Measurements from ENCODE around the gene GNAO1. TPM values are rescaled to one million over a fixed set of nuclear protein-coding genes. Genes with fewer than 3 reads are reported as not detected.

GNAO1 gene
- total RNA-seq, 1 experiment from 2014 or later, result 0.10 TPM

DNA sequence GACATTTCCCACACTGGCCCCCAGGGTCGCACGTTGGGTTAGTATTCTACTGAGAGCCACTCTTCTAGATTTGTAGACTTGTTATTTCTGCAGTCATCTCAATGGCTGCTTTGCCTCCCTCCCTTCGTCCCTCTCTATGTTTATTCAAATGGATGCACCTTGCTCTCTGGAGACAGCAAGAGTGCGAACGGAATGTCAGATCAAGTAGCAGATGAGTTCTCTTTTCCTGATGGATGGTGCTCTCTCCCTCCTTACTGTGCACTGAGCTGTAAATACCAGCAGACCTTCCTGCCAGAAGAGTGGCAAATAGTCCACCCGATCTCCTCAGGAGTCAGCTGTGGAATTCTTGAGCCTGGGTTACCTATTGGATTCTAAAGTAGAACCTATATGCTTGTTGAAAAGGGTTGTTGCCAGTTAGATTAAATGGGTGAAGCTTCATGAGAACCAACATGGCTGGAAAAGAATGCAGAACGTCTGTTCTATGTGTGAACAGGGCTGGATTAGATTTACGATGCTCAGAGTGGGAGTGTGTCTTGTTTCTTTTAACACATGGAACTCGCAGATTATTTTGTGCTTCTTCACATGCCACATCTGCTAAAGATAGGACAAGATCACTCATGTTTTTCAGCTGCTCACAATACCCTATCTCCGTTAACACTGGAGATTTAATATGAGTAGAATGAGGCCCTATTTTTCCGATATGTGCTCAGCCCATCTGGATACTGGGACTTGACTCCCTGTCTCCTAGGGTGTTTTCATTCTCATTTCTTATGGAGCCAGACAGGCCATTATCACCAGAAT, 6.1 kb downstream of the GNAO1 start:
- DNase-seq (ENCODE audit: extremely low read depth, low read depth), result no peak

DNA sequence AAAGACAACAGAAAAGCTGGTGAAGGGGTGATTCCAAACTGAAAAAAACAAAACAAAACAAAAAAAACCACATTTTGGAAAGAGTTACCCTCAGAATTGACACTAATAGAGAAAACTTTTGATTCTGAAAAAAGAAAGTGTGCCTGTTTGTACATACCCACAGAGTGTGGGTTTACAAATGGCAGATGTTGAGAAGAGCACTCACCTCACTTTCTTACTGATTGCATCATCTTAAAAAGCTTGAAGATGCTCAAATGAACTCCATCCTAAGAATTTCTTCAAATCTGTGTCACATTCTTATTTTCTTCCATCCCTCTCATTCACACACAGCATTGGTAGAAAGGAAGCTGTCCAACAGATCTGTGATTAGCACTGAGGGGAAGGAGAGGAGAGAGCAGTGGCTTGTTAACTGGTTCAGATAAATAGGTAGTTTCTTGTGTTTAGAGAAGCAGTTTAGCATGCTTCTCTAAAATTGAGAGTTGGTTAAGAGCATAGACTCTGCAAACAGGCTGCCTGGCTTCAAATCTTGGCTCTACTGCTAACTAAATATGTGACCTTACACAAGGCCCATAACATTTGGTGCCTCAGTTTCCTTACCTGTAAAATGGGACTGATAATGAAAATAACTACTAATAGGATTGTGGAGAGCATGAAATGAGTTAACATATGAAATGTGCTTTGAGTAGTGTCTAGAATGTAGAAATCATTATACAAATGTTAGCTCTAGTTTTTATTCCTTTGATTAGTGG, 6.9 kb downstream of the GNAO1 start:
- DNase-seq (ENCODE audit: extremely low read depth, low read depth), result no peak

DNA sequence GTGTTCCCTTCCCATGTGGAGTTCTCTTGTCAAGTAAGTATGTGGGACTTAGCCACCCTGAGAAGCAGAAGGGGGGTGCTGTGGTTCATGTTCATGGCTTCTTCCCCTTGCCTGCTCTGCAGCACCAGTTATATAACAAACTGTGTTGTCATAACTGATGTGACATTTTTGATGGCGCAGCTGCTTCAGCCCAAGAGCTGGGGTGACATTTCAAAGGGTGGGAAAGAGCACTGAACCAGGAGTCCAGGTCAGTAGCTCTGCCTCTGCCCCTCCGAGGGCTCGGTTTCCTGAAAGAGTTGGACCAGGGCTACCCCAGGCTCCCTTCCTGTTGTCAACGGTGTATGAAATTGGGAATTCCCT, 7.4 kb downstream of the GNAO1 start:
- no peak for DNase-seq (ENCODE audit: extremely low read depth, low read depth)

DNA sequence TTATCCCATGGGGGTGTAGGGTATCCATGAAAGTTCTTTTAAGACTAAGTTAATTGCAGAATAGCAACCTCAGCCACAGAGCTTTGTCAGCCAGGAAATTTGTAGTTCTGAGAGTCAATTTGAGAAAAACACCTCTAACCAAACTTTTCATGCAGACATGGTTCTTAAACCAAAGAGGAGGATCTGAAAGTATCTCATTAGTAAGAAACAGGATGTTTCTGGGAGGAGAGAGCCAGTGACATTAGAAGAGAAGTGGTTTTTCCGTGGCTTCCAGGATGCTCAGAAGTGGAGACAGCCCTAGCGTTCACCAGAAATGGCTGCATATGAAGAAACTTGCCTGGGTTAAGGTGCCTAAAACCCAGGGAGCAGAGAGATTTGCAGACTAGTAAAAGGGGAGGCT, 7.9 kb downstream of the GNAO1 start:
- no peak for DNase-seq (ENCODE audit: extremely low read depth, low read depth)

DNA sequence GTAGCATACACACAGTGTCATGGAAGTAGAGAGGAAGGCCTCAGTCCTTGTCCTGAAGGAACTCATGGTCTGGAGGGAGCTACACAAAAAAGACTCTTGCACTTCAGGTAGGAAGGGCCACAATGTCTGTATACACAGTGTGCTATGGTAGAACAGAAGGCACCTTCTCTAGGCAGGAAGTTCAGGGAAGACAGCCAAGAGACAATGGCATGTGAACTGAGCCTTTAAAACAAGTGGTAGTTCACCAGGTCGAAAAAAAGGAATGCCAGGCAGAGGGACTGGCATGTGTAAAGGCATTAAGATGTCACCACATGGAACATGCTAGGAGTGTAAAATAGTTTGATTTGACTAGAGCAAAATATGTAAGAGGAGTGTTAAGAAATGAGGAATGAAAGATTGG, 9.7 kb downstream of the GNAO1 start:
- DNase-seq (ENCODE audit: extremely low read depth, low read depth), result no peak

DNA sequence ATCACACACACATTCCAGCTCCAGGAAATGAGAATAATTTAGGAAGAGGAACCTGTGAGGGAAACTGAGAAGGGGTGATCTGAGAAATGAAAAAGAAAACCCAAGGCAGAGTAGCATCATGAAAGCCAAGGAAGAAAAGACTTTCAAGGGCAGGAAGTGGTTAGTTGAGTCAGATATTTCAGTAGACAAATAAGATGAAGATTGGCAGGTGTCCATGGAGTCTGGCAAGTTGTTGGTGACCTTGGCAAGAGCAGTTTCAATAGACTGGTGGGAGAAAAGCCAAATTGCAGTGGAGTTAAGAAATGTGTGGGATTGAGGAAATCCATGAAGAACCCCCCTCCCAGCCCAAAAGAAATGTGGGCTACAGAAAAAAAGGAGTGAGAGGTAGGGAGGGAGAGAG, 10.7 kb downstream of the GNAO1 start:
- DNase-seq (ENCODE audit: extremely low read depth, low read depth), result no peak

DNA sequence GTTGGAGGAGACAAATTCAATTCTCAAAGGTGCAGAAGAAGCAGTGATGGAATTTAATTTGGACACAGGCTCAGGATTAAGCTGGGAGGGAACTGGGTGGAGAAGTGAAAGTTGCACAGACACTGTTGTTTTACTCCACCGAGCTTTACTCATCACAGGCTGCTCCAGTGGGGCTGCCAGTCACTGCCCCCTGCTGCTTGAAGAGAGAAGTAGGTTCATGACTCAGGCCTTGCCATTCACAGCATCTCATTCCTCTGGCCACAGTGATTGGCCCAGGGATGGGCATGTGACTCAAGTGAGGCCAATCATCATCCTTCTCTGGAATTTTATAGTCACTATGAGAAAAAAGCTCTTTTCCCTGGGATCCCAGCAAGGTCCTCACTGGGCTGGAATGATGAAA, 11.8 kb downstream of the GNAO1 start:
- DNase-seq (ENCODE audit: extremely low read depth, low read depth), result peak; percentile 36

DNA sequence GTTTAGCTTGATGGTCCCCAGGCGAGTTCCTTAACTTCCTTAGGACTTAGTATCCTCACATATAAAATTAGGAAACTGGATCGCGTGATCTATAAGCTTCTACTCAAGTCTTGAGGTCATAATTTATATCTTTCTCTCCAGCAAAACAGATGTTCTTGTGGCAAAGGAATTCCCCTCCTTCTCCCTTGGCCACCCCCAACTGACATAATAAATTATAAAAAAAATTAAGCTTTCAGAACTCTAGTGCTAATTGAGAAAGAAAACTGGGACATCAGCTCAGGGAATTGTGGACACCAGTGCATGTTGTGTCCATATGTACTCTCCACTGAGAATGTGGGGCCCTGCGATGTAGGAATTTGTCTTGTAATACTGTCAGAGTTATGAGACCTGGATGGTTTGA, 13.5 kb downstream of the GNAO1 start:
- no peak for DNase-seq (ENCODE audit: extremely low read depth, low read depth)

DNA sequence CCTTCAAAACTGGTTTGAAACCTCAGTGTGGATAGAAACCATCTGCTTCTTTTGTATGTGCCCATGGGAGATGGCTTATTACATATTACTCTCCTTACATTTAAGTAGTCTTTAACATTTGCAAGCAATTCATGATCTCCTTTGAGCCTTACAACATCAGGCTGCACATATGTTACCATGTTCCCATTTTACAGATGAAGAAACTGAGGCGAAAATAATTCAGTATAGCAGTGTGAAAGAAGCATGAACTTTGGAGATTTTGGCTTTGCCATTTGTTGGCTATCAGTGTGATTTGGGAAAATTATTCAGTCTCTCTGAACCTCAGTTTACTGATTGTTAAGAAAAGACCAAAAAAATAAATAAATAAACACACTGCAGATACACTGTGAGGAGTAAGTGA, 15.7 kb downstream of the GNAO1 start:
- no peak for DNase-seq (ENCODE audit: extremely low read depth, low read depth)

DNA sequence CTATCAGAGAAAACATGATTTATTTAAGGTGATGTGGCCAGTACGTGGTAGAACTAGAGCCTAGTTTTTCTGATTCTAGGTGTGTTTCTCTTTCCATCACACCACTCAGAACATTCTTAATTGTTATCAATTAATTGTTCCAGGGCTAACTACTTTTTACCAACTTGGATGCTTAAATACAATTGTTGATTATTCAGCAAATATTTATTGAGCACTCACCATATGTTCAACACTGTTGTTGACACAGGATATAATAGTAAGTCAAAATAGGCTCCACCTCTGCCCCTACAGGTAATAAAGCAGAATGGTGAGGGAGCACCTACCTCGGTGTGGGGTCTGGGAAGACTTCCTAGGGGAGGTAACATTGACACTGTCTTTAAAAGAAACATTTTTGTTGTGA, 16.1 kb downstream of the GNAO1 start:
- DNase-seq (ENCODE audit: extremely low read depth, low read depth), result no peak

DNA sequence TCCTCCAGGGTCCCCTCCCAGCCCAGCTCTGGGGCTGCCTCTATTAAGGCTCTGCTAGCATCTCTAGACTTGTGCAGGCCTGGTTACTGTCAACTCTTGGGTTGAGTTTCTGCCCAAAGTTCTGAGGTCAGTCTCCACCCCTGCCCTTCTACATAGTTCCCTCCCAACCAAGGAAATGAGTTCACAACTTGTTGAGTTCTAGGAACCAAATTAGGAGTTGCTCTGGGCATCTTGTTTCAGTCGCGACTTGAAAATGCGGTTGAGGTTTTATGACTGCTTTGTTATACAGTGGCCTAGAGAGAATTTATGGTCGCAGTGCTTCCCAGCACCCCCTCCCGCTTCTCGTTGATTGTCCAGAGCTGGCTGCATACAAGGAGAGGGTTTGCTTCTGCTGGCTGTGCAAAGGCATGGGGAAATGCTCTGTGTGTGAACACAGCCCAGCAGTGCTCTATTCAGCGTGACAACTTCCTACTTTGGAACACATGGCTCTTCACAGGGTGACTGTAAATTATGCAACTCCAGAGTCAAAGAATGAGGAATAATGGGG, 20.2 kb downstream of the GNAO1 start:
- no peak for DNase-seq (ENCODE audit: extremely low read depth, low read depth)

DNA sequence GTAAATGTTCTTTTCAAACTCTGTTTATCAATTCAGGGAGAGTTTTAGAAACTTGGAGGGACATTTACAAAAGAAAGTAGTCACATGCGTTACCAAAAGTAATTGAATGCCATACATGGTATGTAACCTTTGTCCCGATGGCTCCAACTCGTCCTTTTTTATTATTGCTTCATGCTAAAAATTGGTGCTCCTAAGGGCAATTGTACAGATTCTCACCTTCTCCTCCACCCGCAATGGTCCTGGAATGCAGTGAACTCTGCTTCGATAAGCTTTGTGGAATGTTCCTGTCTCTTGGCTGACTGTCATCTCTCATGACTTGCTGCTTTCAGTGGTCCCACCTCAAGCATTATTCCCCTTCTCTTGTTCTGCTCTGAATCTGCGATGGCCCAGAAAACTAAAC, 20.9 kb downstream of the GNAO1 start:
- no peak for DNase-seq (ENCODE audit: extremely low read depth, low read depth)

DNA sequence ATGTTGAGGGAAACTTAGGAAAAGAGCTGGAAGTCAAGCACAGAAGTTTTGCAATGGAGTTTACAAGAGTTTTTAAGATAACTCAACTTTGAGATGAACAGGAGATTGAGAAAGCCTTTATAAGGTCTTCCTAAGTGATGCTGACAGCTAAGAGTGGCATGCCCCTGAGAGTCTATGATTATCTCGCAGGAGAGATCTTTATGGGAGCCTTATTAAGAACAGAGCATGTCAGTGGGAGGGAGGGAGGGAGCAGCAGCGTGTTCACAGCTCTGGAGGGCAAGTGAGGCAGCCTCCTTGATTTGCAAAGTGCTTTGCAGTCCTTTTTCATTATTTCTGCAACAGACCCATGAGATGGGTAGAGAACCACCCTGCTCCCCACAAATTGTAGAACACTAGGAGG, 30.7 kb downstream of the GNAO1 start:
- DNase-seq (ENCODE audit: extremely low read depth, low read depth), result no peak

DNA sequence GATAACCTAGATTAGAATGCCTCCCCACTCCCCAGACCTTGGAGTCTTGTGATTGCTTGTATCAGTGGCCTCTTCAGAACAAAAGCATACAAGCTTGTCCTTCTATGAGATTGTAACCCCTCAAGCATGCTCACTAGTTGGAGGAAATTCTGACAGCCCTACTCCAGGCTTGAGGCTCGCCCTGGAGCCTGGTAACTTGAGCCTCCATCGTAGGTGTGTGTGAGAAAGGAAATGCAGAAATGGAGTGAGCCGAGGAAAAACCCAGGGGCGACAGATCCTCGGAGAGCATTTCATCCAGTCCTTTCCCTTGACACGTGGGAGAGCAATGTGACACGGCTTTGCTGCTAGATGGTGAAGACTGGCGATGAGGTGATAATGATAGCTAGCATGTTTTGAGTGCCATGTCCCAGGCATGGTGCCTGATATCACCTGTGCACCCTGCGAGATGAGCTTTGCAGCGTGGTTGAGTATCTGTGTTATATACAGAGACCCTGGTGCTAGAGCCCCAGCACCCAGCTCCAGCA, 31.2 kb downstream of the GNAO1 start:
- DNase-seq (ENCODE audit: extremely low read depth, low read depth), result no peak

DNA sequence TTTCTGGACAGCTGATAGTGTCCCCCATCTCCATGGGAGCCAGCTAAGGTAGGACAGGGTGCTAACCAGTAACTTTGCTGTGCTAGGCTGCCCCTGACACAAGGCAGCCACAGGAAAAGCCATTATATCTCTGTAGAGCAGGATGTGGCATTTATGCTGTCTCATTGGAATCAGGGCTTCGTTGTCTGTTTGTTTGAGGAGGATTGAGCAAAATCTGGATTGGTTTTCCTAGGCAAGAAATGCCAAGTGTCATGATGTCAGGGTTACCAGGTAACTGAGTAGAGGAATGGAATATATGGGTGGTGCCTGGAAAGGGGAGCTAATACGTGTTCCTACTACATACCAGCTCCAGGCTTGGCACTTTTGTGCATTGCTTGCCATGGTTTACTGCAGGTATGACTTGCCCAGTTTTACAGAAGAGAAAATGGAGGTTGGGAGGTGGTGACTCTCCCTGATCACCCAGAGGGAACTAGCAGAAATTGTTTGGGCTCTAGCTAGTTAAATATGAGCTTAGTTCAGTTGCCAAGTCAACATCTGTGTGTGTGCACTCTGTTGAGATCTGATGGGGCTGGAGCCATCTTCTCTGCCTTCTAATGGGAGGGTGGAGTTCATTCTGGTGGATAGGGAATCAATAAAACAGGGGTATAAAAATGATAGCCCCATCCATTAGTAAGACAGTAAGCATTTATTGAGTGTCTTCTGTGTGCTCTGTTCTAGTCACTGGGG, 33.9 kb downstream of the GNAO1 start:
- DNase-seq (ENCODE audit: extremely low read depth, low read depth), result no peak

DNA sequence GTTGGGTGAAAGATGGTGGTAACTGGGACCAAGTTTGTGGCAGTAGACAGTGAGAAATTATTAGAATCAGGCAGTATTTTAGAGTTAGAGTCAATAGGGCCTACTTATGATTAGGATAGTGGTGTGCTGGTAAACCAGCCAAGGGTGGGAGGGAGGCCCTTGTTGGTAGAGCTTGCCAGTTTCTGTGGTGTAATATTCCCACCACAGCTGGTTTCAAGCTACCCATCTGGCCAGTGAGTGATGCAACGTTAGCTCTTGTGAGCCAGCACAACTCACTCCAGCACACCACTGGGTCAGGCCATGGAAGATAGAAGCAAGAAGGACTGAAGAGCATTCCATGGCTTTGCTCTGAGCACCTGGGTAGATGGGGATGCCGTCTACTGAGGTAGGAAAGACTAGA, 34.9 kb downstream of the GNAO1 start:
- DNase-seq (ENCODE audit: extremely low read depth, low read depth), result no peak

DNA sequence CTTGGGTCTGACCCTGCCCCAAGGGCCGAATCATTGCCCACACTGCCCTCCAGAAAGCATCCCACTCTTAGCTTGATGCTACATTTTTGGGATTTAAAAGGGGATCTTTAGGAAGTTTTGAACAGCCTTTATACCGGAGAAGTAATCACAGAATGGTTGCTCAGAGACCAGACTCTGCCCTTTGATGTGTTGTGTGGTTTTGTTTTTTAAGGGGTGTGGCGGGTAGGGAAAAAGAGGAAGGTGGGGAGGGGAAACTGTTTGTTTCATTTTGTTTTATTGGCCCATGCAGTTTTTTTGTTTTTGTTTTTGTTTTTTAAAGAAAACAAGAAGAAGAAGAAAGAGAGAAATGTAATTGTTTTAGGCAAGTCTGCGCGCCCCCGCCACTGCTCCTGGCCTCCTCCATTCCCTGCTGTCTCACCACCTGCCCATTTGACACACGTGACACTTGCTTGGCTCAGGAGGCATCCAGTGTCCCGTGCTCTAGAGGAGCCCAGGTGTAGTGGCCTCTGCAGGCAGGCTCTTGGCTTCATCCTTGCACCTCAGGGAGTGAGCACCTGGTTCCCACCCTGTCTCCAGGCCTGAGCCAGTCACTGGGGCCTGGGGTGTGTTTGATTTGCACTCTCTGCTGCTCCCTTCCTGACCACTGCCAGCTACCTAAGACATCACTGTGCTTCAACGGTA, 35.7 kb downstream of the GNAO1 start:
- no peak for DNase-seq (ENCODE audit: extremely low read depth, low read depth)

DNA sequence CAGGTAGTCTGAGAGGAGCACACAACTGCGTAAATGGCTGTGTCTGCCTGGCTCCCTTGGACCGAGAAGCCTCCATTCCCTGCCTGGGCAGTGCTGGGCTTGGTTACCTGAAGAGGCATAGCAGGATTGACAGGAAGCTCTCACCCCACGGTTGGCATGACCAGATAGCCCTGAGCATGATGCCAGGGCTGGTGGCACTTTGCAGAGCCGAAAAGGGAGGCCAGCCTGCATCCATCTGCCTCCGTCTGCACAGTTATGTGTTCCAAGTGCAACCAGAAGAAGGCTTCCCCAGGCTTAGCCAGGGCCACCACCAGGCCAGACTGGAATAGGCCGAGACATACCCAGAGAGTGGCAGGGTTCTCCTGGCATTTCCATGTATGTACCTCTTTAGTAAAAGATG, 36.6 kb downstream of the GNAO1 start:
- DNase-seq (ENCODE audit: extremely low read depth, low read depth), result no peak

DNA sequence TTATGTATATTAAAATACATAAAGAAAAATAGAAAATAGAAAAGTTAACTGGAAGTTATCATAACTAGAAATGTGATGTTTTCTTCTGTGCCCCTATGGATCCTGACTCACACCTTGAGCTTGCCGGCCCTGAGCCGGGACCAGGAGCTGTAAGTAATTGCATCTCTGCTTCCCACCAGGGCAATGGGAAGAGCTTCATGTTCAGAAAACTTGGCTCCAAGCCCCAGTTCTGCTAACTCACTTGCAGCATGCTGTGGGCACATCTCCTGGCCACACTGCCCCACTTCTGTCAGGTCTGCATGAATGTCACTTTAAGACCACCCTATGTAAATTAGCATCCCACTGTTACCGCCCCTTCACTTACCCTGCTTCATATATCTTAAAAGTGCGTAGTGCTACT, 37.2 kb downstream of the GNAO1 start:
- DNase-seq (ENCODE audit: extremely low read depth, low read depth), result no peak

DNA sequence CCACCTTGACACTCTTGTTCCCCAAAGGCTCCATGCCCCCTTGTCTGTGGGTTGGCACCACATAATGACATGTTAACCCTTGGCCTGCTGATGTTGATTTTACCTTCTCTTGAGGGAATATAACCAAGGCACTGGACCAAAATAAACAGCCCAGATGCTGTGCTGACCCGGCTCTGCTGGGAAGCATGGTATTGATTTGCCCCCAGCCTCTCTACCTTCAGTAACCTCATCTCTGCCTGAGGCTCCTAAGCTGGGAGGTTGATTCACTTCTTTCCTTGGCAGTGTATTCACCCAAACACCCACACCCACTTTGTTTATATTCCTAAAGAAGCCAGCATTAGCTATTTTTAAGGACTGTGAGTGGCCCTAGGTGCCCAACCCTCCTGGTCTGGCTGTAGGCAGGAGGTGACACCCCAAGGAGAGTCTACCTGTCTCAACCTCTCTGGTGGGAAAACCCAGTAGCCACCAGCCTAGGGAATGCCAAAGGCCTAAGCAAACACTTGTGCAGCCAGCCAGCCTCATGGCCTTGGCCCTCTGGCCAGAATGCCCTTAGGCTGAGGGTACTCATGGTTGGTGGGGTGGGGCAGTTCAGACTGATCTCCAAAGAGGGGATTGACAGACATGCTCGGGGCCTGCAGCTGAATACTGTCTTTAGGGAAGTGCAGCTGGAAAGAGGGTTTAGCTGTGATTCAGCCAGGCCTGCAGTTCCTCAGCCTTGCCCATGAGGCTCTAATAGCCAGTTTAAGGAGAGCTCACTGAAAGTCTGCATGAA, 42.7 kb downstream of the GNAO1 start:
- DNase-seq (ENCODE audit: extremely low read depth, low read depth), result no peak
